A673 (cell line): ENCODE data around the gene USP48. TPM values are rescaled to one million over a fixed set of nuclear protein-coding genes. Genes with fewer than 3 reads are reported as not detected.

ENCODE experiments used
- BruUV-seq: library from RNA; stranded (reverse); fragments of 400-500 nt; replicated peaks from 2 replicates; lab custom pipeline; 2021; lab: Mats Ljungman, UMichigan
- CTCF ChIA-PET: fragments of 300-600 bp; sonication (Branson Sonifier 250); formaldehyde crosslinking; loops from one replicate; lab custom pipeline; 2022; ENCODE audit warnings: antibody characterized with exemption; lab: Charles Lee
- POLR2A ChIA-PET: fragments of 300-600 bp; sonication (Branson Sonifier 250); formaldehyde crosslinking; loops from one replicate; lab custom pipeline; 2022; ENCODE audit warnings: antibody characterized with exemption; ENCODE audit not compliant: low non-redundant PET; lab: Charles Lee
- DNase-seq: peaks from one replicate; pipeline ENCODE4 v3.0.0-alpha.2; 2015; ENCODE audit warnings: low spot score
- H3K27ac ChIP-seq: fragments of 200-600 bp; sonication (generic); 2 replicates; pipeline ENCODE4 v1.5.1; 2016; ENCODE audit warnings: mixed run types, low read depth, mild to moderate bottlenecking, mixed read lengths, antibody characterized with exemption, low read length; ENCODE audit not compliant: poor library complexity, severe bottlenecking
- H3K27me3 ChIP-seq: fragments of 200-600 bp; sonication (generic); replicated peaks from 2 replicates; pipeline ENCODE4 v1.6.1; 2017; ENCODE audit warnings: mixed run types, low read depth, mild to moderate bottlenecking, mixed read lengths, antibody characterized with exemption, low read length; ENCODE audit not compliant: insufficient read depth, poor library complexity
- H3K36me3 ChIP-seq: fragments of 200-600 bp; sonication (generic); 2 replicates; pipeline ENCODE4 v1.6.1; 2016; ENCODE audit warnings: mixed run types, mild to moderate bottlenecking, mixed read lengths, antibody characterized with exemption, low read length; ENCODE audit not compliant: insufficient read depth, poor library complexity, severe bottlenecking
- H3K4me1 ChIP-seq: fragments of 200-600 bp; sonication (generic); 2 replicates; pipeline ENCODE4 v1.6.1; 2017; ENCODE audit warnings: mixed run types, mild to moderate bottlenecking, mixed read lengths, antibody characterized with exemption, low read length; ENCODE audit not compliant: insufficient read depth, poor library complexity, severe bottlenecking
- H3K4me3 ChIP-seq: fragments of 200-600 bp; sonication (generic); 2 replicates; pipeline ENCODE4 v1.5.1; 2016; ENCODE audit warnings: low read depth, mixed run types, mild to moderate bottlenecking, mixed read lengths, low read length; ENCODE audit not compliant: poor library complexity, severe bottlenecking
- H3K9me3 ChIP-seq: fragments of 200-600 bp; sonication (generic); 2 replicates; pipeline ENCODE4 v1.6.1; 2016; ENCODE audit warnings: mixed run types, low read depth, mild to moderate bottlenecking, mixed read lengths, antibody characterized with exemption, low read length; ENCODE audit not compliant: poor library complexity, severe bottlenecking
- CTCF ChIP-seq: fragments of 300-800, 200-600 bp; sonication (generic); conservative IDR thresholded peaks from 2 replicates; pipeline ENCODE4 v1.5.1; 2017; ENCODE audit warnings: low read depth, mild to moderate bottlenecking, antibody characterized with exemption, low read length, moderate library complexity, mixed read lengths
- EZH2 ChIP-seq: fragments of 200-600 bp; sonication (generic); IDR thresholded peaks from 2 replicates; pipeline ENCODE4 v1.6.1; 2017; ENCODE audit warnings: borderline replicate concordance, low read depth, mild to moderate bottlenecking, mixed read lengths, antibody characterized with exemption, low read length; ENCODE audit not compliant: poor library complexity, severe bottlenecking
- intact Hi-C: fragments of 100-400 bp; cut with micrococcal nuclease; formaldehyde crosslinking; loops from one replicate; pipeline ENCODE4 v1.10.0; 2022; ENCODE audit not compliant: unreplicated experiment
- total RNA-seq: library from RNA; stranded (reverse); gene quantifications from 2 replicates; pipeline ENCODE4 v1.2.3, GENCODE V29; 2021

Gene USP48
- total RNA-seq, 1 experiment from 2014 or later: 74.1 TPM

- ChIA-PET CTCF (no interaction called here), POLR2A (no interaction called here)
- intact Hi-C loops: no loop called here
- Histone ChIP-seq H3K4me3 (no peak overlapping the region), H3K9me3 (no peaks in the 10 kb centered on the region), H3K4me1 (peaks cover 35% of the 10 kb centered on the region), H3K36me3 (no peaks in the 10 kb centered on the region), H3K27ac (no peak overlapping the region), H3K27me3 (no peaks in the 10 kb centered on the region)
- DNase-seq: no peak
- BruUV-seq: no TSS peak
- TF ChIP-seq CTCF (no peak), EZH2 (no peak)
Observed at GRCh38 chr1:21643624-21644023, 139.3 kb downstream of the USP48 start.

GRCh38 chr1:21641967-21642739, 140.8 kb downstream of the USP48 start:
- CTCF ChIA-PET: no interaction called here
- TF ChIP-seq EZH2: no peak
- no peak for TF ChIP-seq CTCF
- DNase-seq: no peak
- POLR2A ChIA-PET: no interaction called here
- no peak overlapping the region for H3K4me3 ChIP-seq
- BruUV-seq: no TSS peak
- no peaks in the 10 kb centered on the region for H3K27me3 ChIP-seq
- H3K27ac ChIP-seq: no peak overlapping the region
- H3K9me3 ChIP-seq: no peaks in the 10 kb centered on the region
- H3K4me1 ChIP-seq: peaks cover 37% of the 10 kb centered on the region
- H3K36me3 ChIP-seq: no peaks in the 10 kb centered on the region
- intact Hi-C loops: no loop called here

GRCh38 chr1:21641537-21641936, 141.4 kb downstream of the USP48 start:
- DNase-seq: no peak
- ChIA-PET POLR2A (no interaction called here), CTCF (no interaction called here)
- no TSS peak for BruUV-seq
- TF ChIP-seq CTCF: no peak
- TF ChIP-seq EZH2: no peak
- no peak overlapping the region for H3K4me3 ChIP-seq
- no peaks in the 10 kb centered on the region for H3K9me3 ChIP-seq
- H3K27ac ChIP-seq: no peak overlapping the region
- no peaks in the 10 kb centered on the region for H3K36me3 ChIP-seq
- intact Hi-C loops: no loop called here
- peaks cover 33% of the 10 kb centered on the region for H3K4me1 ChIP-seq
- H3K27me3 ChIP-seq: no peaks in the 10 kb centered on the region
